ENCODE data around the gene GDAP2. TPM values are rescaled to one million over a fixed set of nuclear protein-coding genes. Genes with fewer than 3 reads are reported as not detected.

Gene GDAP2
- polyA plus RNA-seq (2012; ENCODE audit: insufficient read depth, insufficient read length, low read depth), result 7.6 TPM

DNA sequence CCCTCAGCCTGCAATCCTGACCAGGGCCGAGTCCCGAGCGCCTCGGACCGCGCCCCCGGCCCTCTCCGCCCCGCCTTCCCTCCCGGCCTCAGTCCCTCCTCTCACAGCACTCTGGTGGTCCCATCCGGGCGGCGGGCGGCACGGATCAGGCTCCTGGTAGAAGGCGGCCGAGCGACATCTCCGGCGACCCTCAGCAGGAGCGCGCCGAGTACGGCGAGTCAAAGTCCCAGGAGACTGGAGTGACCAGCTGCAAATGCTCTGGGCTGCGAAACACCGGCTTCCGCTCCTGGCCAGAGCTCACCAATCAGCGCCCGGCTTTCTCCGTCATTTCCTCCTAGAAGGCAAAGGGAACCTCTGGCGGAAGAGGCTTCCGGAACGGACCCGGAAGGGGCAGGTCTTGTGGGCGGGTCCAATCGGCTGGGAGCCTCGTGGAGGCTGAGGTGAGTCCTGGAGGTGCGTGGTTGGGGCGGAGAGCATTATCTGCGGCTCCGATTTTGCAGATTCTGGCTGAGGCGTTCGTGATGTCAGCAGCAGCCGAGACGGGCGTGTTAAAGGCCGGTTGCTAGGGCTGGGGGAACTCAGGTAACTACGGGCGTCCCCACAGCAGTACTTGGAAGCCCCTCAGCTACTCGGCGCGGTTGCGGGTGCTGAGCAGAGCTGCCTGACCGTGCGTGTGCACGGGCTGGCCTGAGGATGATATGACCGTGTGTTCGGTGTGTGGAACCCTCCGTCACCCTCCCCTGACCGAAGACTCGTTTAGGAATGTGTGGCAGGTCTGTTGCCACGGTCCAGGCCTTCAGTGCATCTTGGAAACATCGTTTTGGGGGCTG is at the start of gene GDAP2, which contains the start of gene WDR3:
TSS of gene GDAP2 (minus strand) at position 279 of the 830 bp plus-strand sequence. CDS start 9,264 bp downstream, outside the sequence.
TSS of gene WDR3 (plus strand) at position 397 of the 830 bp plus-strand sequence. CDS start 3,581 bp downstream, outside the sequence.
- no peaks in the 10 kb centered on the region for H3K9me3 ChIP-seq
- DNase-seq, result peak; percentile 98
- TF ChIP-seq, protein P1, sequence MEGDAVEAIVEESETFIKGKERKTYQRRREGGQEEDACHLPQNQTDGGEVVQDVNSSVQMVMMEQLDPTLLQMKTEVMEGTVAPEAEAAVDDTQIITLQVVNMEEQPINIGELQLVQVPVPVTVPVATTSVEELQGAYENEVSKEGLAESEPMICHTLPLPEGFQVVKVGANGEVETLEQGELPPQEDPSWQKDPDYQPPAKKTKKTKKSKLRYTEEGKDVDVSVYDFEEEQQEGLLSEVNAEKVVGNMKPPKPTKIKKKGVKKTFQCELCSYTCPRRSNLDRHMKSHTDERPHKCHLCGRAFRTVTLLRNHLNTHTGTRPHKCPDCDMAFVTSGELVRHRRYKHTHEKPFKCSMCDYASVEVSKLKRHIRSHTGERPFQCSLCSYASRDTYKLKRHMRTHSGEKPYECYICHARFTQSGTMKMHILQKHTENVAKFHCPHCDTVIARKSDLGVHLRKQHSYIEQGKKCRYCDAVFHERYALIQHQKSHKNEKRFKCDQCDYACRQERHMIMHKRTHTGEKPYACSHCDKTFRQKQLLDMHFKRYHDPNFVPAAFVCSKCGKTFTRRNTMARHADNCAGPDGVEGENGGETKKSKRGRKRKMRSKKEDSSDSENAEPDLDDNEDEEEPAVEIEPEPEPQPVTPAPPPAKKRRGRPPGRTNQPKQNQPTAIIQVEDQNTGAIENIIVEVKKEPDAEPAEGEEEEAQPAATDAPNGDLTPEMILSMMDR (IDR thresholded peaks at IDR 0.05; ENCODE audit: low read depth, low read length), result no peak
- H3K4me1 ChIP-seq, result no peaks in the 10 kb centered on the region
- H3K27me3 ChIP-seq, result no peaks in the 10 kb centered on the region
- peak within 1 kb of the TSS; percentile 99 for H3K4me3 ChIP-seq (ENCODE audit: low read depth, low read length)
- H3K36me3 ChIP-seq, result peaks cover 16% of the 10 kb centered on the region

- H3K9me3 ChIP-seq, result no peaks in the 10 kb centered on the region
- no peaks in the 10 kb centered on the region for H3K4me1 ChIP-seq
- TF ChIP-seq, protein P1 (IDR thresholded peaks at IDR 0.05; ENCODE audit: low read depth, low read length), result no peak
- peaks cover 4% of the 10 kb centered on the region; the same call in 1 of the 2 replicates for H3K27me3 ChIP-seq
- no peak overlapping the region for H3K4me3 ChIP-seq (ENCODE audit: low read depth, low read length)
- no peaks in the 10 kb centered on the region for H3K36me3 ChIP-seq
- no peak for DNase-seq
Measured at GRCh38 chr1:117976381-117976780, 47.0 kb upstream of the GDAP2 start.

DNA sequence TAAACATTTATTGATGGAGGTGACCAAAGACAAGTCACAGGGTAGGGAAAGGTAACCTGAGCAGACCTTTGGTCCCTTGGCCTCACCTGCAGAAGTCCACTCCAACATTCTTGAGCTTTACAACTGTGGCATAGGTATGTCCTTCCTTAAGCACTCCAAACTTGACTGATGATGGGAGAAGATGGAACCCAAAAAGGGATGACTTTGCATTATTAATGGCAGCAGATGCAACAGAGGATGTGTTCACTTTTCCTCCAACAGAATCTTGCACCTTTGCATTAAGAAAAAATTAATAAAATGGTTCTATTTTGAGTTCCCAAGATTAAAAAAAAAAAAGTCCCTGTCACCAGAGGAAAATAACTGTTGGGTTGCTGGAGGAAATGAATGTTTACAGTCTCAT is 42.4 kb upstream of the GDAP2 start:
- Histone ChIP-seq H3K4me1 (no peaks in the 10 kb centered on the region; the same call in 1 of the 2 replicates), H3K4me3 (ENCODE audit: low read depth, low read length) (no peak overlapping the region), H3K9me3 (no peaks in the 10 kb centered on the region), H3K27me3 (no peaks in the 10 kb centered on the region), H3K36me3 (no peaks in the 10 kb centered on the region)
- no peak for DNase-seq
- TF ChIP-seq, protein P1 (IDR thresholded peaks at IDR 0.05; ENCODE audit: low read depth, low read length), result no peak

- no peak for DNase-seq
- H3K4me1 ChIP-seq, result no peaks in the 10 kb centered on the region; the same call in 1 of the 2 replicates
- TF ChIP-seq, protein P1 (IDR thresholded peaks at IDR 0.05; ENCODE audit: low read depth, low read length), result no peak
- H3K27me3 ChIP-seq, result no peaks in the 10 kb centered on the region
- no peaks in the 10 kb centered on the region for H3K36me3 ChIP-seq
- H3K9me3 ChIP-seq, result no peaks in the 10 kb centered on the region
- no peak overlapping the region for H3K4me3 ChIP-seq (ENCODE audit: low read depth, low read length)
Measured at GRCh38 chr1:117970252-117970651, 40.8 kb upstream of the GDAP2 start.

GRCh38 chr1:117967881-117968280 is 38.5 kb upstream of the GDAP2 start:
- TF ChIP-seq, protein P1 (IDR thresholded peaks at IDR 0.05; ENCODE audit: low read depth, low read length), result no peak
- peak; percentile 11 for DNase-seq
- Histone ChIP-seq H3K4me1 (no peaks in the 10 kb centered on the region; the same call in 1 of the 2 replicates), H3K4me3 (ENCODE audit: low read depth, low read length) (no peak overlapping the region), H3K27me3 (no peaks in the 10 kb centered on the region), H3K36me3 (peaks cover 7% of the 10 kb centered on the region), H3K9me3 (no peaks in the 10 kb centered on the region)

GRCh38 chr1:117967477-117967876 is 38.1 kb upstream of the GDAP2 start:
- H3K27me3 ChIP-seq, result no peaks in the 10 kb centered on the region
- H3K4me3 ChIP-seq (ENCODE audit: low read depth, low read length), result no peak overlapping the region
- no peaks in the 10 kb centered on the region; the same call in 1 of the 2 replicates for H3K4me1 ChIP-seq
- DNase-seq, result no peak
- peaks cover 10% of the 10 kb centered on the region for H3K36me3 ChIP-seq
- no peaks in the 10 kb centered on the region for H3K9me3 ChIP-seq
- TF ChIP-seq, protein P1 (IDR thresholded peaks at IDR 0.05; ENCODE audit: low read depth, low read length), result peak; percentile 29; the same call in 1 of the 2 replicates

All from BE2C (cell line).